ENCODE results near the gene POPDC3. TPM values are rescaled to one million over a fixed set of nuclear protein-coding genes. Genes with fewer than 3 reads are reported as not detected.

Gene POPDC3
- total RNA-seq, 1 experiment from 2014 or later, result 3.8 TPM

DNA sequence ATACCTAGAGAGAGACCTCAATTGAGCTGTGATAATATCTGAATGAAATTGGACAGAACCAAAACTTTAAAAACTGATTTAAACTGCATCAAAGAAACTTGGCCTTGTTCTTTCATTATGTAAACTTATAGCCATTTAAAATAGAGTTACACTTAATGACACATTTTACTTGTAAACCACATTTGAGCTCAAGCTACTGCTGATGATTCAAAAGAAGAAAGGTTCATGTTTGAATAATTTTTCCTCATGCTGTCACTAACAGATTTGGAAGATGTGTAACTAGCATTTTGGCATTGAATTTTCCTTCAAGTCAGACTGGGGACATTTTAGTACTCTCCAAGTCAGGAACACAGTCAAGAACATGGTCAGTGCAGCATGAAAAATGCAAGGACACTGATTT is 26.9 kb downstream of the POPDC3 start:
- CTCF ChIA-PET, result no interaction called here
- DNase-seq, result no peak
- no peaks in the 10 kb centered on the region for H3K36me3 Mint-ChIP-seq (ENCODE audit: insufficient read depth, unreplicated experiment)
- H3K27me3 Mint-ChIP-seq (ENCODE audit: unreplicated experiment), result no peaks in the 10 kb centered on the region
- no peaks in the 10 kb centered on the region for H3K4me1 Mint-ChIP-seq (ENCODE audit: low read depth, unreplicated experiment)
- no peaks in the 10 kb centered on the region for H3K9me3 Mint-ChIP-seq (ENCODE audit: low read depth, unreplicated experiment)
- intact Hi-C loops (cut with micrococcal nuclease; ENCODE audit: unreplicated experiment), result no loop called here
- H3K4me3 Mint-ChIP-seq (ENCODE audit: low read depth, unreplicated experiment), result no peak overlapping the region
- no peak overlapping the region for H3K27ac Mint-ChIP-seq (ENCODE audit: unreplicated experiment)
- BruUV-seq (replicated peaks), result no TSS peak
- TF ChIP-seq, protein P1, sequence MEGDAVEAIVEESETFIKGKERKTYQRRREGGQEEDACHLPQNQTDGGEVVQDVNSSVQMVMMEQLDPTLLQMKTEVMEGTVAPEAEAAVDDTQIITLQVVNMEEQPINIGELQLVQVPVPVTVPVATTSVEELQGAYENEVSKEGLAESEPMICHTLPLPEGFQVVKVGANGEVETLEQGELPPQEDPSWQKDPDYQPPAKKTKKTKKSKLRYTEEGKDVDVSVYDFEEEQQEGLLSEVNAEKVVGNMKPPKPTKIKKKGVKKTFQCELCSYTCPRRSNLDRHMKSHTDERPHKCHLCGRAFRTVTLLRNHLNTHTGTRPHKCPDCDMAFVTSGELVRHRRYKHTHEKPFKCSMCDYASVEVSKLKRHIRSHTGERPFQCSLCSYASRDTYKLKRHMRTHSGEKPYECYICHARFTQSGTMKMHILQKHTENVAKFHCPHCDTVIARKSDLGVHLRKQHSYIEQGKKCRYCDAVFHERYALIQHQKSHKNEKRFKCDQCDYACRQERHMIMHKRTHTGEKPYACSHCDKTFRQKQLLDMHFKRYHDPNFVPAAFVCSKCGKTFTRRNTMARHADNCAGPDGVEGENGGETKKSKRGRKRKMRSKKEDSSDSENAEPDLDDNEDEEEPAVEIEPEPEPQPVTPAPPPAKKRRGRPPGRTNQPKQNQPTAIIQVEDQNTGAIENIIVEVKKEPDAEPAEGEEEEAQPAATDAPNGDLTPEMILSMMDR (IDR thresholded peaks at IDR 0.05; ENCODE audit: unreplicated experiment), result no peak

DNA sequence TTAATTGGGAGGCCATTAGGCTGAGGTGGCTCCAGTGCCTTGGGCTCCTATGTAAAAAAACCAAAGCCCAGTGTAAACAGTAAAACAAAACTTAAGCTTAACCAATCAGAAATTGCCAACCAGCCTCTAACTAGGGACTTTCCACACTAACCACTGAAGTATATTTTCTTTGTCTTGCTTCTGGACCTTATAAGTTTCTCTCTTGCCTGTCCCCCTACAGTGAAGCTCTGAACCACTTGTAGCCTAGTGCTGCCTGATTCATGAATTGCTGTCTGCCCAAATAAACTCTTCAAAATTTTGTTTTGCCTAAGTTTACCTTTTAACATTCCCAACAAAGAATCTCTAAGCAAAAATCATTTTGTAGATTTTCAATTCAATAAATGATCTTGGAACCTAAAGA is 28.2 kb downstream of the POPDC3 start:
- Mint-ChIP-seq H3K4me3 (ENCODE audit: low read depth, unreplicated experiment) (no peak overlapping the region), H3K27ac (ENCODE audit: unreplicated experiment) (no peak overlapping the region), H3K4me1 (ENCODE audit: low read depth, unreplicated experiment) (no peaks in the 10 kb centered on the region), H3K36me3 (ENCODE audit: insufficient read depth, unreplicated experiment) (no peaks in the 10 kb centered on the region), H3K9me3 (ENCODE audit: low read depth, unreplicated experiment) (no peaks in the 10 kb centered on the region), H3K27me3 (ENCODE audit: unreplicated experiment) (no peaks in the 10 kb centered on the region)
- no peak for DNase-seq
- TF ChIP-seq, protein P1 (IDR thresholded peaks at IDR 0.05; ENCODE audit: unreplicated experiment), result no peak
- intact Hi-C loops (cut with micrococcal nuclease; ENCODE audit: unreplicated experiment), result no loop called here
- BruUV-seq (replicated peaks), result no TSS peak
- CTCF ChIA-PET, result no interaction called here

DNA sequence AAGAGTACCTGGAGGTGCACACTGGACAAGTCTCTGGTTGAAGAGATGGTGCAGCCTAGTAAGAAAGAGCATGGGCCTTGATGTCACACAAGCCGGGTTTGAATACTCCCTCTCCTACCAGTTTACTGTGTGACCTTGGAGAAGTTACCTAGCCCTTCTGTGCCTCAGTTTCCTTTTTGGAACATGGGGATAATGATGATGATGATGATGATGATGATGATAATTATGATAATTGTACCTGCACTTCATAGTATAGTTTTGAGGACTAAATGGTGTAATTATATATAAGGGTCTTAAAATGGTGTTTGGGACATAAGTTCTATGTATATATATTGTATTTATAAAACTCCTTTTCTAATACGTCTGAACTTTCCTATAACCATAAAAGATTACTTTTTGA is 41.7 kb downstream of the POPDC3 start:
- no peaks in the 10 kb centered on the region for H3K27me3 Mint-ChIP-seq (ENCODE audit: unreplicated experiment)

DNA sequence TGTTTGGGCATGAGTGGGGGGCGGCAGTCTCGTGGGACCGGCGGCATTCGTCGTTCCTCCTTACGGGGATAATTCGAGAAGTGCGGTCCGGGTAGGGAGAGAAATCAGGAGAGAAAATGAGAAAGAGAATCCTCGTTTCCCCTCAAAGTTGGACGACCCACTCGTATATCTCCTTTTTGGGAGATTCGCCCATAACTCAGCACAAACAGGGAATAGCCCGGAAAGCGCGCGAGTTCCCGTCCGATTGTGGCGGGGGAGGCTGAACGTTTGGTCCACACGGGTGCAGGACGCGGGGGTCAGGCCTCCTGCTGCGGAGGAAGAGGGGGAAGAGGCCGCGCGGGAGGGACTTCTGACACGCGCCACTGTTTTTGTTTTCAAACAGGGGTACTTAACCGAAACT is 42.4 kb downstream of the POPDC3 start:
- Mint-ChIP-seq H3K9me3 (ENCODE audit: low read depth, unreplicated experiment) (no peaks in the 10 kb centered on the region), H3K4me3 (ENCODE audit: low read depth, unreplicated experiment) (peak overlapping the region; percentile 64), H3K27me3 (ENCODE audit: unreplicated experiment) (no peaks in the 10 kb centered on the region), H3K36me3 (ENCODE audit: insufficient read depth, unreplicated experiment) (peaks cover 8% of the 10 kb centered on the region), H3K4me1 (ENCODE audit: low read depth, unreplicated experiment) (peaks cover 7% of the 10 kb centered on the region), H3K27ac (ENCODE audit: unreplicated experiment) (no peak overlapping the region)
- intact Hi-C loops (cut with micrococcal nuclease; ENCODE audit: unreplicated experiment), result no loop called here
- DNase-seq, result no peak
- TF ChIP-seq, protein P1 (IDR thresholded peaks at IDR 0.05; ENCODE audit: unreplicated experiment), result no peak
- BruUV-seq (replicated peaks), result no TSS peak
- CTCF ChIA-PET, result no interaction called here

More for the DNA sequence above, 41.7 kb downstream of the POPDC3 start:
- Mint-ChIP-seq H3K4me1 (ENCODE audit: low read depth, unreplicated experiment) (peaks cover 7% of the 10 kb centered on the region), H3K9me3 (ENCODE audit: low read depth, unreplicated experiment) (no peaks in the 10 kb centered on the region), H3K4me3 (ENCODE audit: low read depth, unreplicated experiment) (peak overlapping the region; percentile 64), H3K27ac (ENCODE audit: unreplicated experiment) (no peak overlapping the region), H3K36me3 (ENCODE audit: insufficient read depth, unreplicated experiment) (peaks cover 8% of the 10 kb centered on the region)
- no peak for DNase-seq
- CTCF ChIA-PET, result no interaction called here
- BruUV-seq (replicated peaks), result no TSS peak
- intact Hi-C loops (cut with micrococcal nuclease; ENCODE audit: unreplicated experiment), result no loop called here
- TF ChIP-seq, protein P1 (IDR thresholded peaks at IDR 0.05; ENCODE audit: unreplicated experiment), result no peak

Data from Calu3 (cell line).